ENCODE results near the gene PPBP. TPM values are rescaled to one million over a fixed set of nuclear protein-coding genes. Genes with fewer than 3 reads are reported as not detected.

PPBP gene, protein sequence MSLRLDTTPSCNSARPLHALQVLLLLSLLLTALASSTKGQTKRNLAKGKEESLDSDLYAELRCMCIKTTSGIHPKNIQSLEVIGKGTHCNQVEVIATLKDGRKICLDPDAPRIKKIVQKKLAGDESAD
- total RNA-seq (2022; extraction: Qiagen RNA extraction), result 0.17 to 0.20 TPM in 2 of 5 replicates, not detected in the others

DNA sequence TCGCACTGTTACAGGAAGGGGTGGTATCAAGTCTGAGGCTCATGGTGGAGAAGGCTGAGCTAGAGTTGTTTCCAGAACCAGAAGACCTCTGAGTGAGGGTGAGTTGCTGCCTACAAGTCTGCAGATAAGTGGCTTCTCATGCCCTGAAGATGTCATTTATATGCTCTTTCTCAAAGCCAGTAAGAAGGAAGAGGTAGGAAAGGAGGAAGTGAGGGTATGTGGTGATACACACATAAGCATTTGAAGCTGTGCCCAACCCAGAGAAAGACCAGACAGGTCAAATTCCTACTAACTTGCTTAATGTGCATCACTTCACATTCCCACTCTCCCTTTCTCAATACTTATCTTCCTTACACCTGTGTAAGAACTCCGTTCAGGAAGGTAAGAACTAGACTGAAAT is at the start of gene PPBP:
TSS of gene PPBP (minus strand) at position 130 of the 400 bp plus-strand sequence. CDS start at position 43, 87 bp downstream.

DNA sequence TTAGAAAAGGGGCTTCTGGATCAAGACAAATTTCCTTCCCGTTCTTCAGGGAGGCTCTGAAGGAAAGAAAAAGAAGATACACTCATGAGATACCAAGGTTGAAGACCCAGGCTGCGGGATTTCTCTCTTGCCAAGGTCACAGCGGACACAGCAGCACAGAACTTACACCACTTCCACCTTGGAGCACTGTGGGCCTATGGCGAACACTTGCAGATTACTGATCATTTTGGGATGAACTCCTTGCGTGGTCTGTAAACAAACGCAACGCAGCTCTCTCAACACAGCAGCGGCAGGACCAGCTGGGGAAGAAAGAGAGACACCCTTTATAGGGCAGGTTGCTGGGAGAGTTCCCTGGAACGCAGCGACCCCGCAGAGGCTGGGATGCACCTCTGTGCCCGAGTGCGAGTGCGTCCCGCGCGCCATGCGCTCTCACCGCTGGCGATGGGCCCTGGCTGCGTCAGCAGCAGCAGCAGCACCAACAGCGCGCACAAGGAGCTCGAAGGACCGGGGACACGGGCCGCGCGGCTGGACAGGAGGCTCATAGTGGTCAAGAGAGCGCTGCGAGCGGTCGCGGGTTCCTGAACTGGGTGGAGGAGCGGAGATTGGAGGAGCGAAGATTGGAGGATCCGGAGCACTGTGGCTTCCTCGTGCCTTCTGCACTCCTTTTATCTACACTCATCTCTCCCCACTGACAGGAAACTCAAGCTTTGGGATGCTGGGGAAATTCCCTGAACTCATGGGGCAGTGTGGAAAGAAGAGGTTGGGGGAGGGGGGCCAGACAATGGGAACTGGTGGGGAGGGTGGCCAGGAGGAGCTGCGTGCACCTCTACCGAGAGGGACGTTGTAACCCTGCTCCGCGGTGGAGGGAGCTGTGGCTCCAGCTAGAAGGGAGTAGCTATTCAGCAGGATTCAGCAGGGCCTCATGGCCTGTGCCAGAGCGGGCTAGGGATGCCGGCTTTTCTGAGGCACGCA is 10.3 kb upstream of the PPBP start, which contains the start of gene CXCL5:
TSS of gene CXCL5 (minus strand) at position 638 of the 972 bp plus-strand sequence. CDS start at position 542, 96 bp downstream.

Other genes with a start within 250 kb of the PPBP start
- 3.7 to 9.1 TPM (median 5.3 TPM) in 5 replicates for gene CXCL8, start 247.6 kb downstream of the PPBP start, total RNA-seq (2022; extraction: Qiagen RNA extraction)
- not detected in 5 replicates for gene CXCL6, start 151.5 kb downstream of the PPBP start, total RNA-seq (2022; extraction: Qiagen RNA extraction)
- gene PF4V1, start 134.9 kb downstream of the PPBP start, total RNA-seq (2022; extraction: Qiagen RNA extraction), result not detected in 5 replicates
- 3.8 to 6.0 TPM (median 4.3 TPM) in 5 replicates for gene CXCL1, start 118.8 kb downstream of the PPBP start, total RNA-seq (2022; extraction: Qiagen RNA extraction)
- 0.57 to 0.98 TPM (median 0.88 TPM) in 5 replicates for gene PF4, start 6.2 kb downstream of the PPBP start, total RNA-seq (2022; extraction: Qiagen RNA extraction)
- gene CXCL5, start 10.5 kb upstream of the PPBP start, total RNA-seq (2022; extraction: Qiagen RNA extraction), result 24.2 to 32.4 TPM (median 25.3 TPM) in 5 replicates
- 2.4 to 3.7 TPM (median 2.6 TPM) in 5 replicates for gene CXCL3, start 50.5 kb upstream of the PPBP start, total RNA-seq (2022; extraction: Qiagen RNA extraction)
- 8.5 to 10.4 TPM (median 9.7 TPM) in 5 replicates for gene CXCL2, start 111.0 kb upstream of the PPBP start, total RNA-seq (2022; extraction: Qiagen RNA extraction)
- 7.2 to 9.5 TPM (median 8.9 TPM) in 5 replicates for gene MTHFD2L, start 169.9 kb upstream of the PPBP start, total RNA-seq (2022; extraction: Qiagen RNA extraction)

Measured in A549 treated with dexamethasone at 1 μM for 4 hours (cell line).